Upper lobe of left lung (tissue), 4 donors: ENCODE measurements around the gene VSTM4.

Source experiments
- POLR2A ChIP-seq, 4 donors: fragments of 450-650 bp; IDR thresholded peaks; one replicate each; pipeline ENCODE4 v1.5.1; 2016 to 2017; ENCODE audit warnings: antibody characterized with exemption in 4 of 4, mild to moderate bottlenecking in 2 of 4
- POLR2AphosphoS5 ChIP-seq, 2 donors: sonication (generic); formaldehyde crosslinking; IDR thresholded peaks; one replicate each; pipeline ENCODE4 v1.5.1; 2017; ENCODE audit warnings: antibody characterized with exemption in 2 of 2
- TF ChIP-seq, protein P1 (sequence below), 6 experiments: fragments of 450-650 bp in 4 of 6; fragments of 200-600 bp in 2 of 6; sonication (generic) in 2 of 6; IDR thresholded peaks; one replicate each; pipeline ENCODE4 v1.5.1; 2016 to 2019; ENCODE audit warnings: antibody characterized with exemption in 6 of 6

GRCh38 chr10:49128854-49129253, 13.5 kb upstream of the VSTM4 start:
- TF ChIP-seq, protein P1, sequence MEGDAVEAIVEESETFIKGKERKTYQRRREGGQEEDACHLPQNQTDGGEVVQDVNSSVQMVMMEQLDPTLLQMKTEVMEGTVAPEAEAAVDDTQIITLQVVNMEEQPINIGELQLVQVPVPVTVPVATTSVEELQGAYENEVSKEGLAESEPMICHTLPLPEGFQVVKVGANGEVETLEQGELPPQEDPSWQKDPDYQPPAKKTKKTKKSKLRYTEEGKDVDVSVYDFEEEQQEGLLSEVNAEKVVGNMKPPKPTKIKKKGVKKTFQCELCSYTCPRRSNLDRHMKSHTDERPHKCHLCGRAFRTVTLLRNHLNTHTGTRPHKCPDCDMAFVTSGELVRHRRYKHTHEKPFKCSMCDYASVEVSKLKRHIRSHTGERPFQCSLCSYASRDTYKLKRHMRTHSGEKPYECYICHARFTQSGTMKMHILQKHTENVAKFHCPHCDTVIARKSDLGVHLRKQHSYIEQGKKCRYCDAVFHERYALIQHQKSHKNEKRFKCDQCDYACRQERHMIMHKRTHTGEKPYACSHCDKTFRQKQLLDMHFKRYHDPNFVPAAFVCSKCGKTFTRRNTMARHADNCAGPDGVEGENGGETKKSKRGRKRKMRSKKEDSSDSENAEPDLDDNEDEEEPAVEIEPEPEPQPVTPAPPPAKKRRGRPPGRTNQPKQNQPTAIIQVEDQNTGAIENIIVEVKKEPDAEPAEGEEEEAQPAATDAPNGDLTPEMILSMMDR (IDR thresholded peaks at IDR 0.05) = no peak
- TF ChIP-seq POLR2A (IDR thresholded peaks at IDR 0.05) = no peak
- TF ChIP-seq POLR2AphosphoS5 (IDR thresholded peaks at IDR 0.05) = no peak
